Liver (tissue), 9 donors: Measurements from ENCODE around the gene YPEL3. TPM values are rescaled to one million over a fixed set of nuclear protein-coding genes. Genes with fewer than 3 reads are reported as not detected.

Experiments
- DNase-seq: peaks from one replicate; pipeline ENCODE4 v3.0.0-alpha.2; 2017; ENCODE audit warnings: low spot score
- H3K27ac ChIP-seq, 2 donors: one replicate each; pipeline ENCODE4 v1.7.0; 2013; ENCODE audit warnings: inconsistent platforms in 2 of 2, low read length in 2 of 2, control low read depth in 1 of 2, low read depth in 1 of 2, mild to moderate bottlenecking in 1 of 2
- H3K27me3 ChIP-seq, 4 donors: one replicate each; pipeline versions ENCODE4 v1.6.1 to v1.7.0; 2013; ENCODE audit warnings: low read length in 3 of 4, inconsistent platforms in 1 of 4, mild to moderate bottlenecking in 1 of 4, moderate library complexity in 1 of 4; ENCODE audit not compliant: control insufficient read depth in 4 of 4, insufficient read depth in 4 of 4
- H3K36me3 ChIP-seq, 4 donors: one replicate each; pipeline versions ENCODE4 v1.6.1 to v1.7.0; 2013; ENCODE audit warnings: low read length in 3 of 4, mild to moderate bottlenecking in 3 of 4, low read depth in 1 of 4, moderate library complexity in 1 of 4; ENCODE audit not compliant: control insufficient read depth in 4 of 4, insufficient read depth in 3 of 4
- H3K4me1 ChIP-seq, 4 donors: one replicate each; pipeline versions ENCODE4 v1.6.1 to v1.7.0; 2013; ENCODE audit warnings: low read length in 3 of 4, mild to moderate bottlenecking in 3 of 4, moderate library complexity in 1 of 4; ENCODE audit not compliant: control insufficient read depth in 4 of 4, insufficient read depth in 4 of 4
- H3K4me3 ChIP-seq, 3 donors: one replicate each; pipeline versions ENCODE4 v1.6.1 to v1.7.0; 2013; ENCODE audit warnings: low read length in 3 of 3, control low read depth in 1 of 3, low read depth in 1 of 3, mild to moderate bottlenecking in 1 of 3
- H3K9ac ChIP-seq, 2 donors: one replicate each; pipeline ENCODE4 v1.7.0; 2013; ENCODE audit warnings: low read length in 2 of 2, mild to moderate bottlenecking in 2 of 2, moderate library complexity in 2 of 2, control low read depth in 1 of 2, low read depth in 1 of 2
- H3K9me3 ChIP-seq, 4 donors: one replicate each; pipeline versions ENCODE4 v1.6.1 to v1.7.0; 2013; ENCODE audit warnings: low read length in 3 of 4; ENCODE audit not compliant: control insufficient read depth in 4 of 4
- CTCF ChIP-seq: fragments of 150-350 bp; IDR thresholded peaks from 2 replicates; pipeline ENCODE4 v1.5.1; 2017; ENCODE audit warnings: improper control_type of control experiment, low read depth, low read length; ENCODE audit not compliant: missing input control
- EGR1 ChIP-seq, 2 donors: IDR thresholded peaks; 2 replicates each; pipeline ENCODE4 v1.6.1; 2016 to 2018; ENCODE audit warnings: antibody characterized with exemption in 2 of 2, low read depth in 2 of 2
- FOXA1 ChIP-seq: IDR thresholded peaks from 2 replicates; pipeline ENCODE4 v1.6.1; 2016; ENCODE audit warnings: antibody characterized with exemption
- FOXA2 ChIP-seq: IDR thresholded peaks from 2 replicates; pipeline ENCODE4 v1.6.1; 2016; ENCODE audit warnings: antibody characterized with exemption
- GABPA ChIP-seq, 2 donors: IDR thresholded peaks in 1 of 2; conservative IDR thresholded peaks in 1 of 2; 2 replicates each; pipeline ENCODE4 v1.6.1; 2016; ENCODE audit warnings: antibody characterized with exemption in 2 of 2, mild to moderate bottlenecking in 1 of 2, moderate library complexity in 1 of 2
- HNF4A ChIP-seq, 2 donors: conservative IDR thresholded peaks; 2 replicates each; pipeline ENCODE4 v1.6.1; 2016; ENCODE audit warnings: antibody characterized with exemption in 2 of 2, mild to moderate bottlenecking in 2 of 2
- HNF4G ChIP-seq: IDR thresholded peaks from 2 replicates; pipeline ENCODE4 v1.6.1; 2016; ENCODE audit warnings: antibody characterized with exemption
- JUND ChIP-seq, 2 donors: IDR thresholded peaks; 2 replicates each; pipeline ENCODE4 v1.6.1; 2016; ENCODE audit warnings: antibody characterized with exemption in 2 of 2
- NR2F2 ChIP-seq: IDR thresholded peaks from 2 replicates; pipeline ENCODE4 v1.6.1; 2016; ENCODE audit warnings: antibody characterized with exemption
- RAD21 ChIP-seq, 2 donors: IDR thresholded peaks; 2 replicates each; pipeline ENCODE4 v1.6.1; 2016; ENCODE audit warnings: antibody characterized with exemption in 2 of 2, mild to moderate bottlenecking in 2 of 2
- REST ChIP-seq: IDR thresholded peaks from 2 replicates; pipeline ENCODE4 v1.6.1; 2016; ENCODE audit warnings: antibody characterized with exemption, mild to moderate bottlenecking
- RXRA ChIP-seq, 2 donors: IDR thresholded peaks; 2 replicates each; pipeline ENCODE4 v1.6.1; 2017 to 2018; ENCODE audit warnings: antibody characterized with exemption in 2 of 2, mild to moderate bottlenecking in 1 of 2
- SP1 ChIP-seq: IDR thresholded peaks from 2 replicates; pipeline ENCODE4 v1.6.1; 2018; ENCODE audit warnings: antibody characterized with exemption, mild to moderate bottlenecking
- TAF1 ChIP-seq: conservative IDR thresholded peaks from 2 replicates; pipeline ENCODE4 v1.6.1; 2016; ENCODE audit warnings: antibody characterized with exemption, mild to moderate bottlenecking
- YY1 ChIP-seq: IDR thresholded peaks from 2 replicates; pipeline ENCODE4 v1.6.1; 2016; ENCODE audit warnings: antibody characterized with exemption, mild to moderate bottlenecking
- ZBTB33 ChIP-seq: IDR thresholded peaks from 2 replicates; pipeline ENCODE4 v1.6.1; 2016; ENCODE audit warnings: antibody characterized with exemption
- WGBS: extraction: QIAGEN DNeasy Blood & Tissue Kit; methylation state at CpG from one replicate; pipeline ENCODE4 v1.1.7; 2013; 5-methylcytosine and 5-hydroxymethylcytosine counted together
- polyA plus RNA-seq, 2 donors: library from polyadenylated mRNA; stranded (reverse) in 1 of 2; unstranded in 1 of 2; fragments of 200-250 nt in 1 of 2; fragments of >200 nt in 1 of 2; fragmentation: Nextera tagmentation in 1 of 2; extraction: Ambion mirVana in 1 of 2; gene quantifications; one replicate each; pipeline versions ENCODE4 v1.2.1 to v1.2.3, GENCODE V29; 2013 to 2015
- total RNA-seq, 2 donors: library from RNA; depleted of rRNA; stranded (reverse); fragments of >200 nt; gene quantifications; one replicate each; pipeline ENCODE4 v1.2.3, GENCODE V29; 2014
- TF ChIP-seq, protein P1 (sequence below): IDR thresholded peaks from 2 replicates; pipeline ENCODE4 v1.6.1; 2016; ENCODE audit warnings: antibody characterized with exemption
- TF ChIP-seq, protein P2 (sequence below): IDR thresholded peaks from 2 replicates; pipeline ENCODE4 v1.6.1; 2016; ENCODE audit warnings: antibody characterized with exemption
- donor health status: healthy.
- donor health status: healthy.
- donor health status: healthy.
- donor health status: healthy.
- donor health status: healthy.

Gene YPEL3
- total and polyA plus RNA-seq, 4 donors = 10.5 to 42.7 (median 24.5) TPM

DNA sequence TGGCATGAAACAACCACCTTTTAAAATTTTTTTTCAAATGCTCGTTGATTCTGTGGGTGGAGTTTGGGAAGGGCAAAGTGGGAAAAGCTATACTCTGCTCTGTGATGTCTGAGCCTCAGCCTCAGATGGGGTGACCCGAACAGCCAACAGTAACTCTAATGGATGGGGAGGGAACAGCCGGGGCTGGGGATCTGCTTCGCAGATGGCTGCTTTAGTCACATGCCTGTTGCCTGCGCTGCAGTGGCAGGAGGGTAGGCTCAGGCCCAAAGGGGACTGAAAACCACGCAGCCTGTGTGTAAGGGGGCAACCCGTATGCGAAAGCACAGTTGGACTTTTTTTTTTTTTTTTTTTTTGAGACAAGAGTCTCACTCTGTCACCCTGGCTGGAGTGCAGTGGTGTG lies 41.9 kb upstream of the YPEL3 start:
- Histone ChIP-seq H3K9me3 (no peaks in the 10 kb centered on the region), H3K4me3 (no peak overlapping the region), H3K4me1 (no peaks in the 10 kb centered on the region), H3K36me3 (no peaks in the 10 kb centered on the region), H3K27me3 (no peaks in the 10 kb centered on the region), H3K9ac (no peak overlapping the region), H3K27ac (no peak overlapping the region)
- TF ChIP-seq HNF4A (conservative IDR thresholded peaks at IDR 0.05) = no peak
- TF ChIP-seq RXRA (IDR thresholded peaks at IDR 0.05) = no peak
- TF ChIP-seq TAF1 = no peak
- no peak for TF ChIP-seq FOXA2
- no peak for TF ChIP-seq REST
- TF ChIP-seq, protein P1, sequence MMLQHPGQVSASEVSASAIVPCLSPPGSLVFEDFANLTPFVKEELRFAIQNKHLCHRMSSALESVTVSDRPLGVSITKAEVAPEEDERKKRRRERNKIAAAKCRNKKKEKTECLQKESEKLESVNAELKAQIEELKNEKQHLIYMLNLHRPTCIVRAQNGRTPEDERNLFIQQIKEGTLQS = no peak
- no peak for TF ChIP-seq NR2F2
- no peak for DNase-seq
- 86% methylated on average over 8 of the region's 8 CpGs for WGBS

DNA sequence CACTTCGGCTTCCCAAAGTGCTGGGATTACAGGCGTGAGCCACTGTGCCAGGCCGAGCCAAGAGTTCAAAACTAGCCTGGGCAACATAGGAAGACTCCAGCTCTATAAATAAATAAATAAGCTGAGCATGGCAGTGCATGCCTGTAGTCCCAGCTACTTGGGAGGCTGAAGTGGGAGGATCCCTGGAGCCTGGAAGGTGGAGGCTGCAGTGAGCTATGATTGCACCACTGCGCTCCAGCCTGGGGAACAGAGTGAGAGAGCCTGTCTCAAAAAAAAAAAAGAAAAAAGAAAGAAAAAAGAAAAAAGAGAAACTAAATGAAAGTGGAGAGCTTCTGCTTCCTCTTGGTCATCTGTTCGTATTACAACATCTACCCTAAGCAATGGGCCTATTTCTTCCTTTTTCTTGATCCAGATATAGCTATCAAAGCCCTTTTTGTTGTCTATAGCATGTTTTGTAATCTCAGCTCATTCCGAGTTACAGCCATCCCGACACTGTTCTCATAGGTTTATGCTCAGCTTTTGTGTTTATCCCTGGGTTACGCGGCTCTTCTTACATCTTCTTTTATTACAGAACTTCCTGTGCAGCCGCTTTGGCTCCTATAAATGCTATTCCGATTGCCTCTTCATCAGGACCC lies 41.1 kb upstream of the YPEL3 start:
- TF ChIP-seq HNF4G = no peak
- TF ChIP-seq RXRA (IDR thresholded peaks at IDR 0.05) = no peak
- TF ChIP-seq YY1 = no peak
- no peak for TF ChIP-seq HNF4A (conservative IDR thresholded peaks at IDR 0.05)
- no peak for TF ChIP-seq REST
- TF ChIP-seq, protein P1 = no peak
- no peak for TF ChIP-seq EGR1 (IDR thresholded peaks at IDR 0.05; ENCODE audit: low read depth in 2 of 2)
- no peak for TF ChIP-seq JUND (IDR thresholded peaks at IDR 0.05)
- no peak for TF ChIP-seq NR2F2
- TF ChIP-seq, protein P2, sequence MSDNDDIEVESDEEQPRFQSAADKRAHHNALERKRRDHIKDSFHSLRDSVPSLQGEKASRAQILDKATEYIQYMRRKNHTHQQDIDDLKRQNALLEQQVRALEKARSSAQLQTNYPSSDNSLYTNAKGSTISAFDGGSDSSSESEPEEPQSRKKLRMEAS = no peak
- TF ChIP-seq TAF1 = no peak
- TF ChIP-seq CTCF = no peak
- no peak for TF ChIP-seq SP1
- TF ChIP-seq GABPA (IDR thresholded peaks at IDR 0.05 in 1 of 2, conservative IDR thresholded peaks at IDR 0.05 in 1 of 2) = no peak
- TF ChIP-seq ZBTB33 = no peak
- no peak for TF ChIP-seq FOXA1
- TF ChIP-seq FOXA2 = no peak
- no peak for TF ChIP-seq RAD21 (IDR thresholded peaks at IDR 0.05)
- H3K9ac ChIP-seq = no peak overlapping the region
- H3K4me3 ChIP-seq = no peak overlapping the region
- no peaks in the 10 kb centered on the region for H3K36me3 ChIP-seq
- no peaks in the 10 kb centered on the region for H3K9me3 ChIP-seq
- no peak for DNase-seq
- 80% methylated on average over 11 of the region's 11 CpGs for WGBS
- no peak overlapping the region for H3K27ac ChIP-seq
- no peaks in the 10 kb centered on the region for H3K4me1 ChIP-seq
- H3K27me3 ChIP-seq = no peaks in the 10 kb centered on the region
